ENCODE results near the gene MYB.

MYB gene

GRCh38 chr6:135187372-135187771 lies 6.3 kb downstream of the MYB start:
- DNase-seq (ENCODE audit: low read depth in 2 of 2, low spot score in 1 of 2): no peak

DNA sequence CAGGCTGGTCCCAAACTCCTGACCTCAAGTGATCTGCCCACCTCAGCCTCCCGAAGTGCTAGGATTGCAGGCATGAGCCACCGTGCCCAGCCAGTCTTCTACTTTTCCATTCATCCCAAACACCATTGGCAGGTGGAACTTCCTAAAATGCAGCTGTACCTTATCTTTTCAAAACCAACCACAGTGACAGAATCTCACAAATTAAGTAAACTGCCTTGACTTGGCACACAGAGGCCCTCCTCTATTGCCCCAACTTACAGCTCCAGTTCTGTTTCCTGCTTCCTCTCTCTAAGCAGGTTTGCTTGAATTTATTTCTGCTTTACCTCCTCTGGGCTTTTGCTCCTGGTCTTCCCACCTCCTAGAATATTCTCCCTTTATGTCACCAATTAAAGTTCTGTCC lies 7.6 kb downstream of the MYB start:
- DNase-seq (ENCODE audit: low read depth in 2 of 2, low spot score in 1 of 2): no peak

DNA sequence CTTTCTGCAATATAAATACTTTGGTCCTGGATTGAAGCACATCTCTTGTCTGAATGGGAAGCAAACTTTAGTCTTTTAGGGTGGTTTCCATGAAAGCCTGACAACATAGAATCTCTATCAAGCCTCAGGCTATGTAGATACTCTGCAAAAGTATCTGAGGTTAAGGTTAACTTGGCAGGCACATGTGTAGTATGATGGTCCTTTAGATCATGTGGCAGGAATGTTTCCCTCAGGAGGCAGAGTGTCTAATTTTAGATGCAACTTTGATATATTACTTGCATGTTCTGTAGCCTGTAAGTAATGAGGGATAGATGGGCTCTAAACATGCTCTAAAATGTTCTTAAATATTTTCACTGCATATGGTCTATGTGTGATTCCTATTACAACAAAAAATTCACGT lies 8.2 kb downstream of the MYB start:
- no peak for DNase-seq (ENCODE audit: low read depth in 2 of 2, low spot score in 1 of 2)

DNA sequence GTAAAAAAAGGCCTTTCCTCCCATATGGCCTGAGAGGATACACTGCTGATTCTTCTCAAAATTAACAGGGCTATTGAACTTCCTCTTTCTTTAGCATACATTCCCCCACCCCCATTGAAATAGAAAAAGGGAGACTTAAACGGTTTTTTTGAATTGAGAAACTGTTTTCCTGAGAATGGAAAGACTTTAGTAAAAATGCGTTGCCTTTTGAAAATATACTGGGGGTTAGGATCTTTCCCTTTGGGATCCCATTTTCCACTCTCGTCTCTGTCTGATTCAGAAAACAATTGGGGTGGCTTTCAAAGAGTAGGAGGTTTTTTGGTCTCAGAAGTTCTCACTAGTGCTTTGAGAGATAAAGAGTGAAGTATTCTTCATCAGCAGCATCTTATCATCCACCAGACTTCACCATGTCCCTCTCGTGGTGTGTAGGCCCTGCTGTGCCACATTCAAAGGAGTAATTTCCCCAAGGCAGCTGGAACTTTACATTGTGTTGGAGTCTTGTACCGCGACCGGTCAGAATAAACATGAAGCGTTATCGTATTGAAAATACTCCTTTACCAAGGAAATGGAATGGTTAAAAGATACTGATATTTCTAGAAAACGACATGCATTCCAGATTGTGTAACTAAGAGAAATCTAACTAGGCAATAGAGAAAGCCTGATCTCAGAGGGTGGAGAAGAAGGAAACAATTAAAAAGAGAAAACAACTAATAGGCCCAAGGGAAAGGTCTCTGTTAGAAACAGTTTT lies 10.6 kb downstream of the MYB start:
- DNase-seq (ENCODE audit: low read depth in 2 of 2, low spot score in 1 of 2): no peak

DNA sequence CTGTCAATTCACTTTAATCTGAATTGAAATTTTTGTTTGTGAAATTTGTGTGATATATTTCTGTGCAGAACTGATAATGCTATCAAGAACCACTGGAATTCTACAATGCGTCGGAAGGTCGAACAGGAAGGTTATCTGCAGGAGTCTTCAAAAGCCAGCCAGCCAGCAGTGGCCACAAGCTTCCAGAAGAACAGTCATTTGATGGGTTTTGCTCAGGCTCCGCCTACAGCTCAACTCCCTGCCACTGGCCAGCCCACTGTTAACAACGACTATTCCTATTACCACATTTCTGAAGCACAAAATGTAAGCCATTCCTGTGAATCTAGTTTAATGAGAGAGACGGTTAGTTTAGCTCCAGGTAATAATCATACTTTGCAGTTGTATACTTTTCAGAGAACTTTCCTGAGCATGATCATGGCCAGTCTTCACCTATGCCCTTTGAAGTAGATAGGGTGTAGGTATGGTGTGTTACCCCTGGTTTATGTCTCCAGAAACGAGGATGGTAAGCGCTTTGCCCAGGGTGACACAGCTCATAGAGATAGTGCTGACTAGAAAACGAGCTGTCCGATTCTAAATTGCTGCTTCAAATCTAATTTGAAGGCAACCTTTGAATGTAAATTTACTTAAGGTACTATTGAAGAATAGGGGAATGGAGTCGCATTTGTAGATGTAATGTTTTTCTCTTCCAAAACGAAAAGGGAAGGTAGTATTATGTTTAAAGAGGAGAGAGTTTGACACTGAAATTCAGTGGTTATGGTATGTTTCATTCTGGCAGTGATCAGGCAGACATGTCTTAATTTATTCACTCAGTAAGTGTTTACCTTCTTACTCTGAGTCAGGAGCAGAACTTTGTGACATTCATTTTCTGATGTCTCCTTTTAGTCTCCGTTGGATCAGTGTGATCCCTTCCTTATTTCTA lies 11.4 kb downstream of the MYB start:
- DNase-seq (ENCODE audit: low read depth in 2 of 2, low spot score in 1 of 2): no peak

DNA sequence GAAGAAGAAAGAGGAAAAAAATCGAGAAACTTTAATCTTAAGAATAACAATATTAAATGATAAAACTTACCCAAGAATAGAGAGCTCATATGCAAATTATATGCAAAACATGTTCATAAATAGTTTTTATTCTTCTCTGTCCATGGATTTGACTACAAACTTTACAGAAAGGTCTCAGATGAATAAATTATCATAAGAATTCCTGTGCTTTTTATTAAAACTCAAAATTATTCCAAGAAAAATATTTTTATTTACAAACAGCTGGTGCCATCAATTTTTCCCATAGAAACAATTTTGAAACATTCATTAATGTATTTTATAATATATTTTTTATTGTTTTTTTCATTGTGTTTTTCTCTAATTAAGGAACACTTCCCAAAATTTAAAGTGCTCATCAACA lies 12.1 kb downstream of the MYB start:
- no peak for DNase-seq (ENCODE audit: low read depth in 2 of 2, low spot score in 1 of 2)

GRCh38 chr6:135195041-135195440 lies 13.9 kb downstream of the MYB start:
- DNase-seq (ENCODE audit: low read depth in 2 of 2, low spot score in 1 of 2): no peak

- no peak for DNase-seq (ENCODE audit: low read depth in 2 of 2, low spot score in 1 of 2)
These were observed 14.4 kb downstream of the MYB start for GRCh38 chr6:135195522-135195921.

DNA sequence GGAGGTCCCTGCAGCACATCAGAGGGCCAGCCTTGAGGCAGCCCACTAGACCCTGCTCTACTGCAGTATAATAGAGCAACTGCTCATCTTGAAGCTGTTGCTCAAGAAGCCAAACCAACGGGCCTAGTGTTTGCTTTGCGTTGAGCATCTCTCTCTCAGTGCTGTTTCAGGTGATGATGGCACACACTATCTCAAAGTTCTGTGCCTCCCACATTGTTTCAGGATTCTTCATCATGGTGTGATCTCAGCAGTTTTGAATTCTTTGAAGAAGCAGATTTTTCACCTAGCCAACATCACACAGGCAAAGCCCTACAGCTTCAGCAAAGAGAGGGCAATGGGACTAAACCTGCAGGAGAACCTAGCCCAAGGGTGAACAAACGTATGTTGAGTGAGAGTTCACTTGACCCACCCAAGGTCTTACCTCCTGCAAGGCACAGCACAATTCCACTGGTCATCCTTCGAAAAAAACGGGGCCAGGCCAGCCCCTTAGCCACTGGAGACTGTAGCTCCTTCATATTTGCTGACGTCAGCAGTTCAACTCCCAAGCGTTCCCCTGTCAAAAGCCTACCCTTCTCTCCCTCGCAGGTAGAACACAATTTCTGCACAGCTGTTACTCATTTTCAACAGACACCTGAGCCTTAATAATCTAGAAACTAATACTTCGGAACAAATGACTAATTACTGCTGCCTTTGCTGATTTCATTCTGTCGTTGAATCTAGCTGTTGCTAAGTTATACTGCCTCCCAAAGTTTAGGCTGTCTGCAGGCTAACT lies 15.8 kb downstream of the MYB start:
- DNase-seq (ENCODE audit: low read depth in 2 of 2, low spot score in 1 of 2): no peak

DNA sequence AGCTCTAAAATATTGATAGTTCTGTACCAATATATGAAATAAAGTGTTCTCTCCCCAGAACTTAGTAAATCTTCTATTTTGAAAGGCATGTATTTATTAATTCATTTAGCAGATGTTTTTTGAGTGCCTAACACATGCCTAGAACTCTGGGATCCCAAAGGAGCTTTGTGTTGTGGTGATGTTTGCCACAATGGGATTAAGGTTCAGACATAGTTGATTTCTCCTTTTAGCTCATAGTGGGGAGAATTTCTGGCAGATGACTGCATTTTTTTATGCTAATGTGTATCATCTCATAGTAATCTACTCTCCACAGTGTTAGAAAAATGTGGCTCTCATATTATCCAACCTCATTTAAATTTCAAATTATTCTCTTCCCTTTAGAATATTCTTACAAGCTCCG lies 21.7 kb downstream of the MYB start:
- no peak for DNase-seq (ENCODE audit: low read depth in 2 of 2, low spot score in 1 of 2)

- DNase-seq (ENCODE audit: low read depth in 2 of 2, low spot score in 1 of 2): no peak
These were observed 23.8 kb downstream of the MYB start for GRCh38 chr6:135204951-135205350.

DNA sequence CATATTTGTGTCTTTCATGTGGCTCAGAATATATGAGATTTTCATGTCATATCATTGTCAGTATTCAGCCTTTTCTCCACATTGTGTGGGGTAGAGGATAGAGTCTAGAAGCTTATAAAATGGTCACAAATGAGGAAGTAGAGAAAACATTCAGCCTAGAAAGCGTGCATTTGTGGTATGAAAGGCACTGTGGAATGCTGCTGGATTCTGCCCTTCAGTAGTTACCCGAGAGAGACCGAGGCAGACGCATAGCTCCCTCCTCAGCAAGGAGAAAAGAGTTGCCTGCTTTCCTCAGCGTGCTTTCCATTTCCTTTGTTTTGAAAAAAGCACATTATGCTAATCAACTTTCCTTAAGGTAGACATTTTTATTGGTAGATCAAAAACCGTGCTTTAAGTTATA lies 28.7 kb downstream of the MYB start:
- no peak for DNase-seq (ENCODE audit: low read depth in 2 of 2, low spot score in 1 of 2)

GRCh38 chr6:135210632-135211305 lies 29.7 kb downstream of the MYB start:
- no peak for DNase-seq (ENCODE audit: low read depth in 2 of 2, low spot score in 1 of 2)

GRCh38 chr6:135211306-135211702 lies 30.2 kb downstream of the MYB start:
- DNase-seq (ENCODE audit: low read depth in 2 of 2, low spot score in 1 of 2): no peak

GRCh38 chr6:135212020-135212806 lies 31.1 kb downstream of the MYB start:
- no peak for DNase-seq (ENCODE audit: low read depth in 2 of 2, low spot score in 1 of 2)

DNA sequence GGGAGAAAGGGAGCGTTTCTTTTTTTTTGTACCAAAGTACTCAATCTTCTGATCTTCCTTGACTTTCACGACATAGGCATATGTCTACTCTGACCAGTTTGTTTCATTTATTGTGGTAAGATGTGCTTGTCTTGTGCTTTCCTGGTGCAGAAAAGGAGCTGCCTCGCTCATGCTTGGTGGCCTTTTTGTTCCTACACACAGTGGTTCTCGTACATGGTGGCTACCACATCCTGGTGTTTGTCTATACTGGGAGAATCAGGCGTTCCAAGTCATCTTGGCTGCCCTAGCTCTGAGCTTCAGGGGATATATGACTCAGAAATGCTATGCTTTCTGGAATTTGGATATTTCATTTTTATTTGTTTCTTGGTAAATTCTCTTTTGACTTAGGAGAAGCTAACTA lies 31.8 kb downstream of the MYB start:
- no peak for DNase-seq (ENCODE audit: low read depth in 2 of 2, low spot score in 1 of 2)

DNA sequence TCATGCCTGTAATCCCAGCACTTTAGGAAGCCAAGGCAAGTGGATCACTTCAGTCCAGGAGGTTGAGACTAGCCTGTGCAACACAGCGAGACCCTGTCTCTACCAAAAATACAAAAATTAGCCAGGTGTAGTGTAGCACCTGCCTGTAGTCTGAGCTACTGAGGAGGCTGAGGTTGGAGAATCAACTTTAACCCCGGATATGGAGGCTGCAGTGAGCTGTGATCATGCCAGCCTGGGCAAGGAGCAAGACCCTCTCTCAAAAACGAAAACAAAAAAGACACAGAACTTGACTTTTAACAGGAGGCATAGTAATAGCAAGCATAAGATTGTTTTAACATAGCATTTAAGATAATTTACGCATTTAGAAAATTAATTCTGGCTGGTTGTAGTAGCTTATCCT lies 32.5 kb downstream of the MYB start:
- no peak for DNase-seq (ENCODE audit: low read depth in 2 of 2, low spot score in 1 of 2)

DNA sequence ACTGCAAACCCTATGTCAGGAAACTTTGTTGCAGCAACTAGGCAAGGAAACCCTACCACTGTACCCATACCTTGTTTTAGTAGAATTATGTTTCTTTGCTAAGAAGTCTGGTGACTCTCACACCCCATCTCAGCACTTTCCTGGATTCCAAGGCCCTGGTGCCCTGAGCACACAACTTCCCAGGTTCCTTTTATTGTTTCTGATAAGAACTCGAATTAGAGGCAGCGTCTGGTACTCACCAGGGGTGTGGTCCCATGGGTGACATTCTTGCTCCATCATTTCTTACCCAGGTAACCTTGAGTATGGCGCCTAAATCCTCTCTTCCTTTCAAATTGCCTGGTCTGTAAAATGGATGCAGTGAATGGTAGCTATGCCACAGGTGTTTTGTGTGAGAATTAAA lies 34.1 kb downstream of the MYB start:
- no peak for DNase-seq (ENCODE audit: low read depth in 2 of 2, low spot score in 1 of 2)

GRCh38 chr6:135215563-135215962 lies 34.5 kb downstream of the MYB start:
- DNase-seq (ENCODE audit: low read depth in 2 of 2, low spot score in 1 of 2): no peak

GRCh38 chr6:135217663-135218062 lies 36.6 kb downstream of the MYB start:
- no peak for DNase-seq (ENCODE audit: low read depth in 2 of 2, low spot score in 1 of 2)

Measured in stimulated activated CD8-positive, alpha-beta memory T cell treated with anti-CD3 and anti-CD28 coated beads, Interleukin-4, amount 100 ng/mL, for 1 hour (primary cell).